Gastrocnemius medialis (tissue), 4 donors: Measurements from ENCODE around the gene TBX5. TPM values are rescaled to one million over a fixed set of nuclear protein-coding genes. Genes with fewer than 3 reads are reported as not detected.
A peak's percentile ranks its signal among the peaks of the same experiment; 100 is the strongest.

Experiments
- ATAC-seq, 2 donors: fragments of 150-250 bp; one replicate each; pipeline ENCODE4 v1.9.1; 2016
- DNase-seq, 2 donors: peaks; one replicate each; pipeline ENCODE4 v3.0.0-alpha.2; 2019
- H3K27ac ChIP-seq, 4 donors: fragments of 200-600 bp; sonication (generic); 1 replicate in 1 of 4; 2 replicates in 3 of 4; pipeline ENCODE4 v1.5.1; 2016 to 2018; ENCODE audit warnings: mild to moderate bottlenecking in 2 of 4, moderate library complexity in 1 of 4
- H3K27me3 ChIP-seq, 3 donors: fragments of 200-600 bp; sonication (generic) in 2 of 3; 1 replicate in 1 of 3; 2 replicates in 2 of 3; pipeline versions ENCODE4 v1.5.1 to v1.6.0; 2016 to 2019; ENCODE audit warnings: mild to moderate bottlenecking in 1 of 3, moderate library complexity in 1 of 3
- H3K36me3 ChIP-seq, 2 donors: fragments of 200-600 bp; sonication (generic) in 1 of 2; one replicate each; pipeline ENCODE4 v1.5.1; 2017 to 2018
- H3K4me1 ChIP-seq, 2 donors: fragments of 200-600 bp; sonication (generic) in 1 of 2; one replicate each; pipeline ENCODE4 v1.5.1; 2016 to 2017; ENCODE audit warnings: mild to moderate bottlenecking in 2 of 2
- H3K4me3 ChIP-seq, 4 donors: fragments of 200-600 bp; sonication (generic) in 3 of 4; 1 replicate in 1 of 4; 2 replicates in 3 of 4; pipeline ENCODE4 v1.5.1; 2016 to 2019; ENCODE audit warnings: mild to moderate bottlenecking in 2 of 4
- H3K9me3 ChIP-seq, 3 donors: fragments of 200-600 bp; sonication (generic) in 2 of 3; 1 replicate in 1 of 3; 2 replicates in 2 of 3; pipeline ENCODE4 v1.5.1; 2016 to 2019
- CTCF ChIP-seq, 5 experiments: fragments of 450-650 bp in 3 of 5; fragments of 200-600 bp in 2 of 5; sonication (generic) in 2 of 5; IDR thresholded peaks in 4 of 5; conservative IDR thresholded peaks in 1 of 5; 1 replicate in 4 of 5; 2 replicates in 1 of 5; pipeline ENCODE4 v1.5.1; 2016 to 2019; ENCODE audit warnings: antibody characterized with exemption in 5 of 5, mild to moderate bottlenecking in 3 of 5, moderate library complexity in 3 of 5
- POLR2A ChIP-seq, 2 donors: fragments of 450-650 bp; IDR thresholded peaks; one replicate each; pipeline ENCODE4 v1.6.1; 2017; ENCODE audit warnings: antibody characterized with exemption in 2 of 2, mild to moderate bottlenecking in 2 of 2, moderate library complexity in 2 of 2
- in situ Hi-C, 4 donors: fragments of 200-750 bp; cut with MboI; loops; one replicate each; pipeline versions ENCODE4 v1.15.0 to v1.8.0; 2017; ENCODE audit warnings: low sequenced_read_pairs in 4 of 4
- intact Hi-C: fragments of 100-400 bp; cut with DNase I; formaldehyde crosslinking; loops from one replicate; pipeline ENCODE4 v1.15.1; 2023; ENCODE audit warnings: low total_unique reads
- total RNA-seq, 4 donors: library from RNA; depleted of rRNA; stranded (reverse); fragments of >200 nt; gene quantifications; one replicate each; pipeline versions ENCODE4 v1.1.0 to v1.2.3, GENCODE V29; 2016

TBX5 gene
- total RNA-seq, 4 donors from 2014 or later = not detected

DNA sequence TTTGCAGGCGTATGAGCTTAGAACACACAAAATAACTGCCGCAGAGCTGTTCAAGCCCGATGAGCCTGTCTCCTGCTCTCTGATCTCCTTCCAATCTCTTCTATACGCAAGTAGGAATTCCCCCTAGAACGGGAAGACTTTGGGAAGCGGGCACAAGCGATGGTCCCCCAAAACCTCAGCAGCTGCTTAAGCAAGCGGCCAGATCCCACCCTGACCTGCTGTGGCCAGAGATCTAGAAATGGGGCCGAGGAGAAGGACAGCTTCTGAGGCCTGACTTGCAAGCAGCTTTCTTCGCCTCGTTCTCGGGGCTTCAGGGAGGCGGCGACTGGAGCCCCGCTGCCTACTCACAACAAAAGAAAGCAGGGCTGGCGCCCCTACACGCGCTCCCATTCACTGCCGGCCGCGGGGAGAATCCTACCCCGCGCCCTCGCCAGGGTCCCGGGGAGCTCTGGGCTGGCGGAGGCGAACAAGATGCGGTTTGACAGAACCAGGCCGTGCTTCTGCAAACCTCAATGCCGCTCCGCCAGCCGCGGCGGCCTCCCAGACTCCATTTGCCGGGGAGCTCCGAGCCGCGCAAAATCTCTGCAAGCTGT is 922 bp downstream of the TBX5 start:
- Histone ChIP-seq H3K4me3 (peak overlapping the region in 1 of 4 donors; percentile 13), H3K27ac (no peak overlapping the region), H3K36me3 (no peaks in the 10 kb centered on the region), H3K9me3 (no peaks in the 10 kb centered on the region), H3K27me3 (peaks cover 66 to 96% (median 91%) of the 10 kb centered on the region in 3 donors), H3K4me1 (peaks cover 0 to 4% of the 10 kb centered on the region in 2 donors)
- TF ChIP-seq POLR2A (IDR thresholded peaks at IDR 0.05) = no peak
- no peak for TF ChIP-seq CTCF (IDR thresholded peaks at IDR 0.05 in 4 of 5, conservative IDR thresholded peaks at IDR 0.05 in 1 of 5)
- intact Hi-C loops (no loop called here), in situ Hi-C loops (no loop called here)
- ATAC-seq = no peak
- DNase-seq = no peak

- no peak for DNase-seq
- no peaks in the 10 kb centered on the region for H3K36me3 ChIP-seq
- H3K4me3 ChIP-seq = no peak overlapping the region
- no peak for ATAC-seq
- H3K27ac ChIP-seq = no peak overlapping the region
- intact Hi-C loops = no loop called here
- peaks cover 70 to 97% (median 92%) of the 10 kb centered on the region in 3 donors for H3K27me3 ChIP-seq
- in situ Hi-C loops = no loop called here
- H3K4me1 ChIP-seq = peaks cover 0 to under 1% of the 10 kb centered on the region in 2 donors
- TF ChIP-seq CTCF (IDR thresholded peaks at IDR 0.05 in 4 of 5, conservative IDR thresholded peaks at IDR 0.05 in 1 of 5) (no peak), POLR2A (IDR thresholded peaks at IDR 0.05) (no peak)
- no peaks in the 10 kb centered on the region for H3K9me3 ChIP-seq
Observed at GRCh38 chr12:114404083-114404925, 1.6 kb downstream of the TBX5 start.

DNA sequence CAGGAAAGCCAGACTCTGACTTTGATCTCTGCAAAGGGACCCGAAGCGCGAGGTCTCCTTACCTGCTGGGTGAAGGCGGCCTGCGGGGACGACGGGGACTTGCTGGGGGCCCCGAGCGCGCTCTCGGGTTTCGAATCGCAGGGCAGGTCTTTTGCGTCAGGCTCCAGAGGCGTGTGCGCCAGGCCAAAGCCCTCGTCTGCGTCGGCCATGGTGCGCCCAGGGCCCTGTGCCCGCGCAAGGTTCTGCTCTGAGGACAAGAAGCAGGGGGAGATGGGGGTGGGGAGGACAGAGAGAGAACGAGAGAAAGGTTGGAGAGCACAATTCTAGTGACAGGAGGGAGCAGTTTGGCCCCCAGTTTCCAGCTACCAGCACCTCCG is 2.3 kb downstream of the TBX5 start:
- DNase-seq (no peak), ATAC-seq (no peak)
- Histone ChIP-seq H3K36me3 (no peaks in the 10 kb centered on the region), H3K27me3 (peaks cover 70 to 97% (median 92%) of the 10 kb centered on the region in 3 donors), H3K4me1 (no peaks in the 10 kb centered on the region), H3K27ac (no peak overlapping the region), H3K4me3 (no peak overlapping the region), H3K9me3 (no peaks in the 10 kb centered on the region)
- TF ChIP-seq POLR2A (IDR thresholded peaks at IDR 0.05) (no peak), CTCF (IDR thresholded peaks at IDR 0.05 in 4 of 5, conservative IDR thresholded peaks at IDR 0.05 in 1 of 5) (no peak)
- intact Hi-C loops = no loop called here
- in situ Hi-C loops = no loop called here

DNA sequence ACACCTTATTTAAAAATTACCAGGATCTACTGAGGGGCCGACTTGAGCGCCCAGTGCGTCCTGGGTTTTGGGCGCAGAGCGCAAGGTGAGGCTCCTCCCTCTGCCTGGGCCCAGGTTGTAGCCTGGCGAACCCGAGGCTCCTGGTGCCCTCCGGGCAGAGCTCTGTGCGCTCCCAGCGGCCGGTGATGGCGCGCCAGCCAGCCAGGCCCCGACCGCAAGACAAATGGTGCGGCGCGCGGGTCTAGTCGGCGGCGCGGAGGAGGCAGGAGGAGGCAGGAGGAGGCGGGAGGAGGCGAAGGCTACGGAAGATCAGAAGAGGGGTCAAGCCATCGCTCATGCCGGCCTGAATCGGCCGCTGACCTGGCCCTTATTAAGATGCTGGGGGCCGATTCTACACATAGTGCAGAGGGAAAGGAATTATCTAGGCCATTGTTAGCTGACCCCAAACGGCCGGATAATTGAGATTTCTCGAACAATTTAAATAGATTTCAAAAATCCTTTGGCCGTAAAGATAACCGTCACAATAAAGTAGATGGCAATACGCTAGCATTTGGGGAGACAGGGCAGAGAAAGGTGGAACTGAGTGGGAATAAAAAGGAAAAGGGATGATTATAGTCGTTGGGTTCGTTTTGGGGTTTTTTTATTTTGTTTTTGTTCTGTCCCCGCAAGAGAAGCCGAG is 2.8 kb downstream of the TBX5 start:
- no peak for TF ChIP-seq CTCF (IDR thresholded peaks at IDR 0.05 in 4 of 5, conservative IDR thresholded peaks at IDR 0.05 in 1 of 5)
- TF ChIP-seq POLR2A (IDR thresholded peaks at IDR 0.05) = no peak
- no peak for ATAC-seq
- Histone ChIP-seq H3K27ac (no peak overlapping the region), H3K4me3 (no peak overlapping the region), H3K9me3 (no peaks in the 10 kb centered on the region), H3K36me3 (no peaks in the 10 kb centered on the region), H3K27me3 (peaks cover 70 to 97% (median 88%) of the 10 kb centered on the region in 3 donors), H3K4me1 (no peaks in the 10 kb centered on the region)
- no peak for DNase-seq
- in situ Hi-C loops (no loop called here), intact Hi-C loops (no loop called here)
